ENCODE results near the gene MOCOS.

Gene MOCOS

GRCh38 chr18:36309436-36310391, 122.4 kb downstream of the MOCOS start:
- DNase-seq = peak; percentile 99

DNA sequence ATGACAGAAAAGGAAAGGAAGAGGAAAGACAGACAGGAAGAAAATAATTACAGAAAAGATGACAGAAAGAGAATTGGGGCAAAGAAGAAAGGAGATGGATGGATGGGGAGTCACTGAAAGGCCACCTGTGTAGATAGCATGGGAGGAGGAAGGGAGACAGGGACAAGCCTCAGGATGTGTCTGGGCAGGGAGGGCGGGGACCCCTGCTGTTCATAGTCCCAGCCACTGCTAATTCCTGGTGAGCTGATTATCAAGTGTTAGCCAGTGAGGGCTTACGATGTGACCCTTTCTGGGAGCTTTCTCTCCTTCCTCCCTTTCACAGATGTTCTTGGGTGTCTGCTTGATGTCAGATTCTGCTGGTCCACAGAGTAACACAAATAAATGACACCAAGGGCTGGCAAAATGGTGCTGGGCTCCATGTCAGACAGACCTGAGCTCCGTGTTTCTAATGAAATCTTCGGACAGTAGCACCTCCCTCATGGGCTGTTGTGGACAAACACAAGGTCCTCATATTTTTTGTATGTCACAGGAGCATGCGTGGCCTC, 123.8 kb downstream of the MOCOS start:
- no peak for DNase-seq

- peak; percentile 61 for DNase-seq
These were observed 125.6 kb downstream of the MOCOS start for GRCh38 chr18:36312806-36313395.

GRCh38 chr18:36314098-36314497, 126.8 kb downstream of the MOCOS start:
- peak; percentile 41 for DNase-seq

DNA sequence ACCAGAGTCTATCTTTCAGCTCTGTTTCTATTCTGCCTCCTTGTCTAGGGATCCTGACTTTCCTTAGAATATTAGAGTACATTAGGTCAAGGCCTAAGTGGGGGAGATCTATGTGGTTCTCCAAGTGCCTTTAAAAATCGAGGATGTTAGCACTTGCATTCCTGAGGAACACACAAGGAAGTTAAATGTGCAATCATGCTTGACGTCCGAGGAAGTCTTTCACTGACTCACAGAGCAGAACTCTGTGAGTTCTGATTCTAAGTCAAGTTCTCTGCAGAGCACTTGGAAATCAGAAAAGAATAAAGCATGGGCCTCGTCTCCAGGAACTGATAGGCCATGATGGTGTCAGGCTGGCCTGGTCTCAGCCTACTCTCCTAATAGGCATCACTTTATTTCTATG, 127.5 kb downstream of the MOCOS start:
- peak; percentile 92 for DNase-seq

DNA sequence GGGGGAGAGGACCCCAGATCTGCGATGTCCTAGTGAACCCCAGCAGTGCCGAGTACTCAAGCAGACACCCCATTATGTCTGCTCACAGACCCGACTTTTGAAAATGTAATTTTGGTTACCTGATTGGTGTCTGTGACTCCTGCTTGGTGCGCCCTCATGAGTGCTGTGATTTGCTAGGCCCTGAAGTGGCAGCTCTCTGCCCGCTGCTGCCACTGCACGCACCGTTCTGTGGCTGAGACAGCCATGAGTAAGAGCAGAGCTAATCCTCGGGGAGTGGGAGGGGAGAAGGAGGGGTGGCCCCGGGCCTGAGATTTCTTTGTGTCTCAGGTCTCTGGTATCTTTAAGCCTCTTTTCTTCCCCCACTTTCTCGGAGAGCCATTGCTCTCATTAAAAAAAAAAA, 128.4 kb downstream of the MOCOS start:
- DNase-seq = peak; percentile 75

DNA sequence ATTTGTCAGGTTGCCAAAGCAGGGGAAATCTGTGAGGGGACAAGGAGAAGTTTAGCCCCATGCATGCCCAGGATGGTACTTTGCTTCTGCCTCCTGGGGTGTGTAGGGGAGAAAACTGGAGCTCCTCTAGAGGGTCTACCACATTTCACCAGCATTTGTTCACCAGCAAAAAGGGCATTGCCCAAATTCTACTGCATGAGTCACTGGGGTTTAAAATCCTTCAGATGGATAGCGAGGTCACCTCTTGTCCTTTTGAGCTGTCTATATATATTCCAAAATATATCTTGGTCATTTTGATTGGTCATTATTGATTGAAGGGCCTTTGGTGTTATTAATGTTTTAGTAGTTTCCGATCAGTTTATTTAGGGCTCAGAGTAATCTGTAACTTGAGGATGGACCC, 128.9 kb downstream of the MOCOS start:
- DNase-seq = peak; percentile 25

Data from fibroblast of upper back skin (primary cell).